GDM1 (cell line): ENCODE data around the gene STAT5A.
"Not testable (repeated sequence)": the region's sequence is repeated elsewhere in the genome, so short reads cannot be mapped to it uniquely, and the experiment has no call there.

Experiments
- DNase-seq: peaks from one replicate; lab custom pipeline; 2025; lab: John Stamatoyannopoulos, UW

STAT5A gene

DNA sequence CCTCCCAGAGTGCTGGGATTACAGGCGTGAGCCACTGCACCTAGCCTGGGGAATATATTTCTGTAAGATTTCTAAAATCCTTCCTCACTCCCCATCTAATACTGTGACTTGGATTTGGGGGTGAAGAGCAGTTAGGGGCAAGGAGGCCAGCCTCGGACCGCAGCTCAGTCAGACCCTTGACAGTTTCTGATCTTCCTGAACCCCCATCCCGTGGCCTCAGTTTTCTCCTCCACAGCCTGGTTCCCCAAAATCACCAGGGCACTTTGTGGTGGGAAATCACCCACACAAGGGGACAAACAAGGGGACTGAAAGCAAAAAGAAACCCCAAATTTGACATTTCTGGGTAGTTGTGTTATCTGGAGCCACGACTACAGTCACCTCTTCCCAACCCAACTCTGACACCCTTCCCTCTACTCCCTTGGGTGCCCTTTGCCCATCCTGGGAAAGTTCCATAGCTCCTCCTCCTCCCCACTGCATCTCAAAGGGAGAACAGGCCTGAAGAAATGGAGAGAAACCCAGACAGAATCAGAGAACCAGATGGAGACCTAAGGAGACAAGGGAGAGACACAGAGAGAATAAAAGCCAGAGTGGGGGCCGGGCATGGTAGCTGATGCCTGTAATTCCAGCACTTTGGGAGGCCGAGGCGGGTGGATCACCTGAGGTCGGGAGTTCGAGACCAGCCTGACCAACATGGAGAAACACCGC, 2.8 kb upstream of the STAT5A start:
- DNase-seq, result no peak

- DNase-seq, result no peak
These were observed 1.7 kb upstream of the STAT5A start for GRCh38 chr17:42286411-42287221.

GRCh38 chr17:42287305-42287976, 857 bp upstream of the STAT5A start:
- DNase-seq, result peak; percentile 60

- DNase-seq, result peak; percentile 57
These were observed 709 bp downstream of the STAT5A start for GRCh38 chr17:42288803-42289610.

GRCh38 chr17:42289611-42290181, 1.4 kb downstream of the STAT5A start:
- peak; percentile 42 for DNase-seq

GRCh38 chr17:42290577-42290976, 2.3 kb downstream of the STAT5A start:
- DNase-seq, result no peak

DNA sequence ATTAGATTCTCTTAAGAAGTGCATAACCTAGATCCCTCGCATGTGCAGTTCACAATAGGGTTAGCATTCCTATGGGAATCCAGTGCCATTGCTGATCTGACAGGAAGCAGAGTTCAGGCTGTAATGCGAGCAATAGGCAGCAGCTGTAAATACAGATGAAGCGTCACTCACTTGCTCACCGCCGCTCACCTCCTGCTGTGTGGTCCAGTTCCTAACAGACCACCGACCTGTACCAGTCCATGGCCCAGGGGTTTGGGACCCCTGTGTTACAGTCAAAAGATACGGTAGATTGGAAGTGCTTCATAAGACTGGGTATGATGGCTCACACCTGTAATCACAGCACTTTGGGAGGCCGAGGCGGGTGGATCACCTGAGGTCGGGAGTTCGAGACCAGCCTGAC, 2.8 kb downstream of the STAT5A start:
- DNase-seq, result no peak

DNA sequence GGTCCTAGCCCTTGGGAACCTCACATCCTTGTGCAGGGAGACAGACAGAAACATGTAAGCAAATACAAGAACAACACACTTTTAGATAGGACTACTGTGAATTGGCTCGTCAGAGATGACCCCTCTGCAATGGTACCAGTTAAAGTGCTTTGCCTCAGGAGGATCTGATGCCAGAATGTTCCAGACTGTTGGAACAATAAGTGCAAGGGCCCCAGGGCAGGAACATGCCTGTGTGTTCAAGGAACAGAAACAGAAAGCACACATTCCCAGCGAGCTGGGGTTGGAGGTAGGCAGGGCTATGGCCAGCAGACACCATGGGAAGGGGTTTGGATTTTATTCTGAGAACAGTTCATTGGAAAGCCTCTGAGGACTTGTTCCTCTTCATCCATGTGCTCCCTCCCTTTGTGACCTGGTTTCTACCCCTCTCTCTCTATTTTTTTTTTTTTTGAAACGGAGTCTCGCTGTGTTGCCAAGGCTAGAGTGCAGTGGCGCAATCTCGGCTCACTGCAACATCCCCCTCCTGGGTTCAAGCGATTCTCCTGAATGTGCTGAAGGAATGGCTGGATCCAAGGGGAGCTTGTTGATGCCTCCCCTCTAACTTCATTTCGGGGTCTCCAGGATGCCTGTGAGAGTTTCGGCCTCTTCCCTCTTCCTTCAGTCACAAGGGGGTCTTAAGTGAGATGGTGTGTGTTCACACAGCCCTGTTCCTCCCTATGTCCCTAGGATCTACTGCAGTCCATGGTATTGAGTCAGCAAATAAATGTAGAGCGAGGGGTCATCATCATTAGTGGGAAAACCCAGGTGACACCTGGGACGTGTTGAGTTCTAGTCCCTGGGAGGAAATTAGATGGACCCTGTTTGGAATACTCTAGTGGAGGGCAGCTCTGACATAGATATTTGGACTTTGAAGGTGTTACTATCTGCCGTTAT, 6.4 kb downstream of the STAT5A start:
- DNase-seq, result no peak

DNA sequence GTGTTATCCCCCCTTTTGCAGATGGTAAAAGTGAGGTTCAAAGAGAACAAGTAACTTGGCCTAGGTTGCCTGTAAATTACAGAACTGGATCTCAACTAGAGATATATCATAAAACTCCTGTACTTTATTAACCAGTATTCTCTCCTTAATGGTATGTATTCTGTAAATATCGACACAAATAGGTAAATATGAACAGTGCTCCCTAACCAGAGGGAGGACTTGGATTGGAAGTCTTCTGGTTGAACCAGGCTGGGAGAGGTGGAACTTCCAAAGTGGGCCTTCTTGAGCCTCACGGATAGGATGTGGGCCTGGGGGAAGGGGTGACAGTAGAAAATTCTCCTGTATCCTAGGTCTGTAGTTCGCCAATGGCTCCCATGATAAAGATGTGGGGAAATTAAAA, 7.7 kb downstream of the STAT5A start:
- DNase-seq, result no peak

GRCh38 chr17:42297775-42298174, 9.5 kb downstream of the STAT5A start:
- DNase-seq, result not testable (repeated sequence)

DNA sequence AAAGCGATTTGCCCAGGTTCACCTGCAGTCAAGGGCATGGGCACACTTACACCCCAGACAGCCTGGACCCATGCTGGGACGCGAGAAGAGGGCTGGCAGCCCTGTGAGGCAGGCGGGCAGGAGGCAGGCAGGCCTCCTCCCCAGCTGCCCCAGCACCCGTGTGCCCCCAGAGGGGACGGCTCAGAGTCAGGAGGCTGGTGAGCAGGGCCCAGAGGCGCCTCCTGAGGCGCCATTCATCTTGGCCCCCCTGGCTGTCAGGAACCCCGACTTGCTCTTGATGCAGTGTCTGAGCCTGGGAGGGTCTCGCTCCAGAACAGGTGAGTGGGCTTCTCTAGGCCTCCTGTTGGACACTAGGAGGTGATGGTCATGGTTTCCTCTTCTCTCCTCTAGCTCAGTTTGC, 11.1 kb downstream of the STAT5A start:
- not testable (repeated sequence) for DNase-seq

- DNase-seq, result not testable (repeated sequence)
These were observed 11.6 kb downstream of the STAT5A start for GRCh38 chr17:42299913-42300312.

GRCh38 chr17:42301022-42301421, 12.7 kb downstream of the STAT5A start:
- no peak for DNase-seq

DNA sequence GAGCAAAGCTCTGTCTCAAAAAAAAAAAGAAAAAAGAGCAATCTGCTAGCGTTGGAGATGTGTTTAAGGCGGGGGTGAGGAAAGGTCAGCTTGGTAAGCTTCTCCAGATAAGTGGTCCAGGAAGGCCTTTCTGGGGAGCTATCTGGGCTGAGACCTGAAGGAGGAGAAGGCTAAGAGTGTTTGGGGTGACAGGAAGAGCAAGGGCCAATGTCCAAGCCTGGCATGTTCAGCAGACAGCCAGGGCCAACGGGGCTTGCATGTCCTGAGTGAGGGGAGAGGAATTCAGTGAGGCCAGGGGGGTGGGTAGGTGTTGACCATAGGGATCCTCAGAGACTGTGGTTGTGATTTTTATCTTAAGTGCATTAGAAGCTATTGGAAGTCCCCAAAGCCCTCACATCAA, 15.4 kb downstream of the STAT5A start:
- no peak for DNase-seq

DNA sequence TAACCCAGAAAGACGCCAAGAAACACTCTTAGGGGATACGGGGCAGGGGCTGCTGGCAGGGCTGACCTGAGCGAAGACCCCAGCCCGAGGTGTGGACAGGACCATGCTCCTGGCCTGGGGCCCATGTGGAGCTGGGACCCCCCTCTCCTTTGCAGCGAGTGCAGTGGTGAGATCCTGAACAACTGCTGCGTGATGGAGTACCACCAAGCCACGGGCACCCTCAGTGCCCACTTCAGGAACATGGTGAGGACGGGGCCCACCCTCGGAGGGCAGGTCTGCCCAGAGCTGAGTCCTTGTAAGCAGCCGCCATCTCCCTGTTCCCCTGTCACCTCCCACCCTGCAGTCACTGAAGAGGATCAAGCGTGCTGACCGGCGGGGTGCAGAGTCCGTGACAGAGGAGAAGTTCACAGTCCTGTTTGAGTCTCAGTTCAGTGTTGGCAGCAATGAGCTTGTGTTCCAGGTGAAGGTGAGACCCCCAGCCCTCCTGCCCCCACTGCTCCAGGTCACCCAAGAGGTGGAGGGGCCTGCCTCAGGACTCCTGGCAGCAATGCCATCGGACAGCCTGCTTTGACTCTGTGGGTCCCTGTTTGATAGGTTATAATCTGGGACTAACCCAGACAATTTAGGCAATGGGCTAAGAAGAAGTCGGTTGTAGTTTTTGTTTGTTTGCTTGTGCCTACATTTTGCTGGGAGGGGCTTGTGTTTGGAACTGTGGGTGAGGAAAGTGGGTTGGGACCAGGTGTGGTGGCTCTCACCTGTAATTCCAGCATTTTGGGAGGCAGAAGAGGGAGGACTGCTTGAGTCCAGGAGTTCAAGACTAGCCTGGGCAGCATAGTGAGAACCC, 16.1 kb downstream of the STAT5A start:
- DNase-seq, result no peak

GRCh38 chr17:42305031-42305330, 16.7 kb downstream of the STAT5A start:
- DNase-seq, result not testable (repeated sequence)

DNA sequence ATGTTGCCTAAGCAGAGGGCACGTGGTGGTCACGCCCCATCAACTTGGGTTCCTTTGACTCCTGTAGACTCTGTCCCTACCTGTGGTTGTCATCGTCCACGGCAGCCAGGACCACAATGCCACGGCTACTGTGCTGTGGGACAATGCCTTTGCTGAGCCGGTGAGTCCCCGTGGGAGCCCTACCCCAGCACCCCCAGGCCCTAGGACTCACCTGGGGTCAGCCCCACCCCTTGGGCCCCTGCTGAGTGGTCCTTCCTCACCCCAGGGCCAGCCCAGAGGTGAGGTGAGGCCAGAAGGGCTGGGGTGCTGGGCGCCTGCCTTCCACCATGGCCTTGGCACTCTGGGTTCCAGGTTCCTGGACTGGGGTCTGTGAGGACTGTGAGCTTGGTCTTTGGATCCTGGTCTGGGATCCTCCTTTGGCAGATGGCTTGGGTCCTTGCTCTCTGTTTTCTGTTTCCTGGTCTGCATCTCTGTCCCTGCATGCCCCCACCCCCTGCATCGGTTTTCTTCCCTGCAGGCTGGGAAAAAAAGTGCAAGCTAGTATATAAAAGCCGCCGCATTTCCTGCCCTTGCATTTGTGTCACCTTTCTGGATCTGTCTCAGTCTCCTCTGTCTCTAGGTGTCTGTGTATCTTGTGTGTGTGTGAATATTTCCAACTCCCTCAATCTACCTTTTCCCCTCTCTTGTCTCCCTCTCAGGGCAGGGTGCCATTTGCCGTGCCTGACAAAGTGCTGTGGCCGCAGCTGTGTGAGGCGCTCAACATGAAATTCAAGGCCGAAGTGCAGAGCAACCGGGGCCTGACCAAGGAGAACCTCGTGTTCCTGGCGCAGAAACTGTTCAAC, 17.5 kb downstream of the STAT5A start:
- no peak for DNase-seq

DNA sequence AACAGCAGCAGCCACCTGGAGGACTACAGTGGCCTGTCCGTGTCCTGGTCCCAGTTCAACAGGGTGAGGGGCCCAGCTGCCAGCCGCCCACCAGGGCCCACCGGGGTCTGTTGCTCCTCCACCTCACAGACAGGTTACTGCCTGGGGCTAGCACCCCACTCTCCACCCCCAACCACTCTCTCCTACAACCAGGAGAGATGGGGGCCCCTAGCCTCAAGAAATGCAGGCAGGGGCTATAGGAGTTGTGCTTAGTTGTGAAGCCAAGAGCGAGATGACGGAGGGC, 18.0 kb downstream of the STAT5A start:
- no peak for DNase-seq

- no peak for DNase-seq
These were observed 19.1 kb downstream of the STAT5A start for GRCh38 chr17:42307362-42307927.
